Naive thymus-derived CD8-positive, alpha-beta T cell (primary cell): ENCODE measurements around the gene PABPN1L. TPM values are rescaled to one million over a fixed set of nuclear protein-coding genes. Genes with fewer than 3 reads are reported as not detected.

Experiments used
- ATAC-seq, 2 donors: fragments of 150-1000 bp; cut with Tn5 transposase in 1 of 2; sonication (Bioruptor Pico), chemical (Tn5 transposase) in 1 of 2; 1 replicate in 1 of 2; 2 replicates in 1 of 2; pipeline ENCODE4 v1.10.0; 2021; ENCODE audit warnings: mild to moderate bottlenecking in 2 of 2, moderate library complexity in 2 of 2
- POLR2A ChIA-PET: fragments of 350-600 bp; sonication (Branson Sonifier 250); formaldehyde crosslinking; loops from one replicate; lab custom pipeline; 2021; ENCODE audit warnings: antibody characterized with exemption; lab: Charles Lee
- DNase-seq, 10 donors: peaks; one replicate each; pipeline versions ENCODE4 v3.0.0 to v3.0.0-alpha.2; 2020 to 2022
- H3K27ac Mint-ChIP-seq, 10 donors: one replicate each; pipeline ENCODE4 v1.8.0; 2020 to 2022; ENCODE audit warnings: mild to moderate bottlenecking in 10 of 10, mixed read lengths in 10 of 10, moderate library complexity in 4 of 10, inconsistent platforms in 1 of 10
- H3K27me3 Mint-ChIP-seq, 5 donors: one replicate each; pipeline ENCODE4 v1.8.0; 2021 to 2022; ENCODE audit warnings: mixed read lengths in 5 of 5
- H3K36me3 Mint-ChIP-seq, 3 donors: one replicate each; pipeline ENCODE4 v1.8.0; 2020 to 2022; ENCODE audit warnings: mixed read lengths in 3 of 3, mild to moderate bottlenecking in 2 of 3, inconsistent platforms in 1 of 3
- H3K4me1 Mint-ChIP-seq, 4 donors: one replicate each; pipeline ENCODE4 v1.8.0; 2021 to 2022; ENCODE audit warnings: mixed read lengths in 4 of 4
- H3K4me3 Mint-ChIP-seq, 10 donors: one replicate each; pipeline ENCODE4 v1.8.0; 2020 to 2022; ENCODE audit warnings: mild to moderate bottlenecking in 10 of 10, mixed read lengths in 10 of 10, moderate library complexity in 6 of 10, inconsistent platforms in 1 of 10
- H3K9me3 Mint-ChIP-seq, 9 donors: one replicate each; pipeline ENCODE4 v1.8.0; 2020 to 2022; ENCODE audit warnings: mixed read lengths in 9 of 9, mild to moderate bottlenecking in 3 of 9, inconsistent platforms in 1 of 9, moderate library complexity in 1 of 9
- polyA plus RNA-seq, 3 donors: library from polyadenylated mRNA; unstranded; fragments of 300-500 nt; fragmentation: Illumina TruSeq; gene quantifications; one replicate each; pipeline ENCODE4 v1.2.3, GENCODE V29; 2021
- total RNA-seq, 8 experiments: library from RNA in 2 of 8; stranded (reverse) in 2 of 8; gene quantifications; one replicate each; pipeline ENCODE4 v1.2.3 and lab custom pipeline; 2021 to 2026

Gene PABPN1L
- total and polyA plus RNA-seq, 5 experiments from 2014 or later: not detected

DNA sequence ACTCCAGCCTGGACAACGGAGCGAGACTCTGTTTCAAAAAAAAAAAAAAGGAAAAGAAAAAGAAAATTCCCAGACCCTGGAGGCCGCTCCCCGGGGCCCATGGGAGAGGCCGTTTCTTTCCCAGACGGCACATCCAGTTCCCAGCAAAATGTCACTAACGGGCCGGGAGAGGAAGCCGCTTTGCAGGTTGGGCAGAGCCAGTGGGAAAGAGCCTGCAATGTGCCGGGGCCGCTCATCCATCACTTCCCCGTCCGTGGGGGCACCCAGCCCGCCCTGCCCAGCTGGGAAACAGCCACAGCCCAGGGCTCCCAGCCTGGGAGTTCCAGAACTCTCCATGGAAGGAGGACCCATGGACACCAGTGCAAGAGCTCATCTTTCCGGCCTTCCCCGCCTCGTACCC lies 41.8 kb upstream of the PABPN1L start:
- H3K27me3 Mint-ChIP-seq: peaks cover 0 to 8% (median 1%) of the 10 kb centered on the region in 5 donors

DNA sequence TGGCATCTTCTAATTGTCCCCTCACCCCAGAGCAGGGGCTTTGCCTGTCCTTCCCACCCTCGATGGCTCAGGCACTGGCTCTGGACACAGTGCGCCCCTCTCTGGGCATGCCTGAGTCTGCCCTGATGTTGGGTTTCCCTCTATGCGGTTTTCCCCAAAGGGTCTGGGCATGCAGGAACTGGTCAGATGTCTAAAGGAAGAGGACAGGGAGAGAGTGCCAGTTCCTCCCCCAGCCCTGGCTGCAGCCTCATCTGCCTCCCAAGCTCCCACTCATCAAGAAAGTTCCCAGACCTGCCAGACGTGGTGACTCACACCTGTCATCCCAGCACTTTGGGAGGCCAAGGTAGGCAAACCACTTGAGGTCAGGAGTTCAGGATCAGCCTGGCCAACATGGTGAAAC lies 41.3 kb upstream of the PABPN1L start:
- ATAC-seq (no peak), DNase-seq (no peak)
- Mint-ChIP-seq H3K27ac (peak overlapping the region in 1 of 10 donors; percentile 7), H3K27me3 (peaks cover 0 to 8% (median 1%) of the 10 kb centered on the region in 5 donors), H3K4me1 (peaks cover 0 to 6% (median 5%) of the 10 kb centered on the region in 4 donors), H3K9me3 (no peaks in the 10 kb centered on the region), H3K36me3 (no peaks in the 10 kb centered on the region), H3K4me3 (no peak overlapping the region)
- POLR2A ChIA-PET: no interaction called here

More for the DNA sequence above, 41.8 kb upstream of the PABPN1L start:
- POLR2A ChIA-PET: no interaction called here
- ATAC-seq (no peak), DNase-seq (no peak)
- Mint-ChIP-seq H3K36me3 (no peaks in the 10 kb centered on the region), H3K27ac (no peak overlapping the region), H3K9me3 (no peaks in the 10 kb centered on the region), H3K4me1 (peaks cover 0 to 6% (median 5%) of the 10 kb centered on the region in 4 donors), H3K4me3 (no peak overlapping the region)

GRCh38 chr16:88906535-88907105 lies 40.2 kb upstream of the PABPN1L start:
- Mint-ChIP-seq H3K4me3 (no peak overlapping the region), H3K27me3 (peaks cover 0 to 4% (median 0%) of the 10 kb centered on the region in 5 donors), H3K4me1 (peaks cover 0 to 6% (median 5%) of the 10 kb centered on the region in 4 donors), H3K27ac (no peak overlapping the region), H3K9me3 (no peaks in the 10 kb centered on the region), H3K36me3 (no peaks in the 10 kb centered on the region)
- DNase-seq: no peak
- ATAC-seq: no peak
- POLR2A ChIA-PET: no interaction called here

GRCh38 chr16:88906020-88906419 lies 39.6 kb upstream of the PABPN1L start:
- peaks cover 0 to 6% (median 3%) of the 10 kb centered on the region in 4 donors for H3K4me1 Mint-ChIP-seq
- no peak overlapping the region for H3K27ac Mint-ChIP-seq
- H3K27me3 Mint-ChIP-seq: peaks cover 0 to 4% (median 0%) of the 10 kb centered on the region in 5 donors
- ATAC-seq (no peak), DNase-seq (no peak)
- no peak overlapping the region for H3K4me3 Mint-ChIP-seq
- H3K9me3 Mint-ChIP-seq: no peaks in the 10 kb centered on the region
- POLR2A ChIA-PET: no interaction called here
- no peaks in the 10 kb centered on the region for H3K36me3 Mint-ChIP-seq

DNA sequence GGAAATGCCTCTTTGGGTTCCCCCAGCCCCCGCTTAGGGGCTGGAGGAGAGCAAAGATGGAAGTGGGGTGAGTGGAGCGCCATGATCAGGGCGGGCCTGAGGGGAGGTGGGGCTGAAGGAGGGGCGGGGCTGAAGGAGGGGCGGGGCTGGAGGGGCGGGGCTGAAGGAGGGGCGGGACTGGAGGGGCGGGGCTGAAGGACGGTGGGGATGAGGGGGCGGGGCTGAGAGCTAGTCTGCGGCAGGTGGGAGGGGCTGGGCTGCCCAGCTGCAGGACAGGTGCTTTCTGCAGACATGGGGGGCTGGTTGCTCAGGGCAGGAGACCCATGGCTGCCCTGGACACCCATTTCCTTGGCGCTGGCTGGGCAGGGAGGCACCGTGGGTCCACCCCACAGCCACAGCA lies 39.1 kb upstream of the PABPN1L start:
- DNase-seq (peak in 1 of 10 donors; percentile 12), ATAC-seq (peak in 1 of 2 donors; percentile 27)
- H3K36me3 Mint-ChIP-seq: no peaks in the 10 kb centered on the region
- H3K4me3 Mint-ChIP-seq: no peak overlapping the region
- no peaks in the 10 kb centered on the region for H3K9me3 Mint-ChIP-seq
- H3K4me1 Mint-ChIP-seq: peaks cover 0 to 6% (median 3%) of the 10 kb centered on the region in 4 donors
- no peak overlapping the region for H3K27ac Mint-ChIP-seq
- POLR2A ChIA-PET: no interaction called here
- H3K27me3 Mint-ChIP-seq: peaks cover 0 to 4% (median 0%) of the 10 kb centered on the region in 5 donors

GRCh38 chr16:88904676-88905365 lies 38.4 kb upstream of the PABPN1L start:
- POLR2A ChIA-PET: no interaction called here
- no peak for ATAC-seq
- no peak for DNase-seq
- H3K36me3 Mint-ChIP-seq: no peaks in the 10 kb centered on the region
- no peak overlapping the region for H3K27ac Mint-ChIP-seq
- H3K27me3 Mint-ChIP-seq: no peaks in the 10 kb centered on the region
- no peaks in the 10 kb centered on the region for H3K9me3 Mint-ChIP-seq
- H3K4me3 Mint-ChIP-seq: no peak overlapping the region
- peaks cover 0 to 2% (median 0%) of the 10 kb centered on the region in 4 donors for H3K4me1 Mint-ChIP-seq

- ATAC-seq (no peak), DNase-seq (no peak)
- POLR2A ChIA-PET: no interaction called here
- Mint-ChIP-seq H3K4me3 (no peak overlapping the region), H3K9me3 (no peaks in the 10 kb centered on the region), H3K36me3 (no peaks in the 10 kb centered on the region), H3K4me1 (peaks cover 0 to 2% (median 0%) of the 10 kb centered on the region in 4 donors), H3K27ac (no peak overlapping the region), H3K27me3 (no peaks in the 10 kb centered on the region)
Measured at GRCh38 chr16:88903267-88903666, 36.8 kb upstream of the PABPN1L start.

DNA sequence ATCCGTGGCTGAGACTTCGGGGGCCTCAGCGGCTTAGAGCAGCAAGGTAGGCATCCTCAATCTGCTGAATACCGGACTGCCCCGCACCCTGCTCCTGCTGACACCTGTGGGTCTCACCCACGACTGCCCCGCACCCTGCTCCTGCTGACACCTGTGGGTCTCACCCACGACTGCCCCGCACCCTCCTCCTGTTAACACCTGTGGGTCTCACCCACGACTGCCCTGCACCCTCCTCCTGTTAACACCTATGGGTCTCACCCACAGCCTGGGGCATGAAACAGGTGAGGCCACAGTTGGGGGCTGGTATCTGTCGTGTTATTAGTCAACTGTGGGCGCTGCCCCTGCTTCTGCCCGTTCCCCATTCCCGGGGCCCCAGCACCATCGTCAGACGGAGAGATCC lies 36.3 kb upstream of the PABPN1L start:
- H3K9me3 Mint-ChIP-seq: no peaks in the 10 kb centered on the region
- ATAC-seq (no peak), DNase-seq (no peak)
- H3K27me3 Mint-ChIP-seq: no peaks in the 10 kb centered on the region
- POLR2A ChIA-PET: no interaction called here
- no peaks in the 10 kb centered on the region for H3K36me3 Mint-ChIP-seq
- peaks cover 0 to 2% (median 0%) of the 10 kb centered on the region in 4 donors for H3K4me1 Mint-ChIP-seq
- H3K4me3 Mint-ChIP-seq: no peak overlapping the region
- H3K27ac Mint-ChIP-seq: peak overlapping the region in 1 of 10 donors; percentile 29

GRCh38 chr16:88901718-88902337 lies 35.4 kb upstream of the PABPN1L start:
- H3K27me3 Mint-ChIP-seq: no peaks in the 10 kb centered on the region
- H3K4me3 Mint-ChIP-seq: no peak overlapping the region
- H3K9me3 Mint-ChIP-seq: no peaks in the 10 kb centered on the region
- H3K27ac Mint-ChIP-seq: no peak overlapping the region
- POLR2A ChIA-PET: no interaction called here
- DNase-seq (no peak), ATAC-seq (no peak)
- peaks cover 0 to 2% (median 0%) of the 10 kb centered on the region in 4 donors for H3K4me1 Mint-ChIP-seq
- H3K36me3 Mint-ChIP-seq: no peaks in the 10 kb centered on the region

GRCh38 chr16:88900662-88901052 lies 34.2 kb upstream of the PABPN1L start:
- POLR2A ChIA-PET: no interaction called here
- H3K27ac Mint-ChIP-seq: no peak overlapping the region
- no peaks in the 10 kb centered on the region for H3K36me3 Mint-ChIP-seq
- DNase-seq (no peak), ATAC-seq (no peak)
- H3K4me3 Mint-ChIP-seq: no peak overlapping the region
- H3K4me1 Mint-ChIP-seq: no peaks in the 10 kb centered on the region
- no peaks in the 10 kb centered on the region for H3K27me3 Mint-ChIP-seq
- H3K9me3 Mint-ChIP-seq: no peaks in the 10 kb centered on the region

DNA sequence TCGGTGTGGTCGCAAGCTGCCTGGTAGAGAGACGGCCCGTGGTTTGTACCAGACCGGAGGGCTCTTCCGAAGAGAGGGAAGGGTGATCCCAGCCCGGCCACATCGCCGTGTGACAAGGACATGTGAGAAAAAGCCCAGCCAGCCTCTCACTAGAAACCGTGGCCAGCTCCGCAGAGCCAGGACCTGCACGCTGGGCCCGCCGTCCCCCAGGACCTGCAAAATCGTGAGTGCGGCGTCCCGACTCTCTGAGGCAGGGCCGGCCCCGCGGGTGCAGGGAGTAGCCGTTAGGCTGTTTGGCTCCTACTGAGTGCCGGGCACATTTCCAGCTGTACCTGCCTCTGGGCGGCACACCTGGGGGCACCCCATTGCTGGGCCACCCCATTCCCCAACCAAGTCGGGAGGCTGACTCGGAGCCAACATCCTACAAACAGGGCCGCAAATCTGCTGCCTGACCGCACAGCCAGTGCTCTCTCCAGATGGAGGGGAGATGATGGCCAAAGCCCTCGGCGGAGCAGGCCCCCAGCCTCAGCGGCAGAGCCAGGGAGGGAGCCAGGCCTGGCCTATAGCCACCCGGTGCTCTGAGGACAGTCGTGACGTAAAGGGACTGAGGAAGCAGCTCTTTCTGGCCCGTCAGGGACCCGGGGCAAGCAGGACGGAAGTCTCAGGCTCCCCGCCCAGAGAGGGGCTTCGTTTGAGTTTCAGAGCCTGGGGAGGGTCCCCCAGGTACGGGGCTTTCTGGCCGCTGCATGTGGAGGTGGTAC lies 33.6 kb upstream of the PABPN1L start:
- no peak for ATAC-seq

GRCh38 chr16:88897696-88898425 lies 31.4 kb upstream of the PABPN1L start:
- Mint-ChIP-seq H3K27me3 (no peaks in the 10 kb centered on the region), H3K9me3 (no peaks in the 10 kb centered on the region), H3K27ac (no peak overlapping the region), H3K4me1 (peaks cover 0 to 4% (median under 1%) of the 10 kb centered on the region in 4 donors), H3K36me3 (no peaks in the 10 kb centered on the region), H3K4me3 (no peak overlapping the region)
- POLR2A ChIA-PET: no interaction called here
- ATAC-seq: no peak
- no peak for DNase-seq

More for the DNA sequence above, 33.6 kb upstream of the PABPN1L start:
- no peak for DNase-seq
- no peaks in the 10 kb centered on the region for H3K27me3 Mint-ChIP-seq
- H3K27ac Mint-ChIP-seq: peak overlapping the region in 1 of 10 donors; percentile 81
- POLR2A ChIA-PET: no interaction called here
- no peaks in the 10 kb centered on the region for H3K4me1 Mint-ChIP-seq
- no peaks in the 10 kb centered on the region for H3K36me3 Mint-ChIP-seq
- H3K9me3 Mint-ChIP-seq: no peaks in the 10 kb centered on the region
- H3K4me3 Mint-ChIP-seq: no peak overlapping the region
